Fibroblast of villous mesenchyme (primary cell): ENCODE results near the gene WASHC3. TPM values are rescaled to one million over a fixed set of nuclear protein-coding genes. Genes with fewer than 3 reads are reported as not detected.
A peak's percentile ranks its signal among the peaks of the same experiment; 100 is the strongest.

ENCODE experiments used
- DNase-seq: peaks from one replicate; pipeline ENCODE4 v3.0.0-alpha.2; 2010; ENCODE audit warnings: low read depth
- H3K4me3 ChIP-seq: 2 replicates; pipeline ENCODE4 v1.5.1; 2011; ENCODE audit warnings: low read depth, mild to moderate bottlenecking, low read length
- CTCF ChIP-seq: IDR thresholded peaks from 2 replicates; pipeline ENCODE4 v1.5.1; 2012; ENCODE audit warnings: low read depth, mild to moderate bottlenecking, low read length; ENCODE audit not compliant: insufficient read depth
- total RNA-seq: library from RNA; depleted of rRNA; stranded (reverse); fragments of >200 nt; gene quantifications from 2 replicates; pipeline ENCODE4 v1.2.3, GENCODE V29; 2012

WASHC3 gene
- total RNA-seq, 1 donor, result 75.1 TPM

- no peak for DNase-seq
- TF ChIP-seq CTCF, result no peak
- no peak overlapping the region for H3K4me3 ChIP-seq
Measured at GRCh38 chr12:102009796-102010195, 52.0 kb downstream of the WASHC3 start.

- TF ChIP-seq CTCF, result no peak
- DNase-seq, result no peak
- no peak overlapping the region for H3K4me3 ChIP-seq
Measured at GRCh38 chr12:102008615-102009126, 53.1 kb downstream of the WASHC3 start.

GRCh38 chr12:102005256-102005655, 56.5 kb downstream of the WASHC3 start:
- no peak for DNase-seq
- TF ChIP-seq CTCF, result no peak
- no peak overlapping the region for H3K4me3 ChIP-seq

- no peak overlapping the region for H3K4me3 ChIP-seq
- TF ChIP-seq CTCF, result no peak
Measured at GRCh38 chr12:101997102-101997501, 64.7 kb downstream of the WASHC3 start.

GRCh38 chr12:101995684-101996083, 66.1 kb downstream of the WASHC3 start:
- DNase-seq, result no peak
- no peak for TF ChIP-seq CTCF
- no peak overlapping the region for H3K4me3 ChIP-seq

More at GRCh38 chr12:101997102-101997501, 64.7 kb downstream of the WASHC3 start:
- DNase-seq, result no peak

- peak; percentile 14 for DNase-seq
- H3K4me3 ChIP-seq, result no peak overlapping the region
- TF ChIP-seq CTCF, result no peak
Measured at GRCh38 chr12:101992091-101992490, 69.7 kb downstream of the WASHC3 start.

- no peak overlapping the region for H3K4me3 ChIP-seq
- DNase-seq, result no peak
- TF ChIP-seq CTCF, result no peak
Measured at GRCh38 chr12:101982307-101982706, 79.5 kb downstream of the WASHC3 start.
